HuH-7.5 (cell line): ENCODE results near the gene PAX1.
A peak's percentile ranks its signal among the peaks of the same experiment; 100 is the strongest.

Experiments used
- DNase-seq: peaks from one replicate; pipeline ENCODE4 v3.0.0; 2011; ENCODE audit warnings: low spot score

Gene PAX1

GRCh38 chr20:21703717-21704407 is 1.6 kb upstream of the PAX1 start:
- no peak for DNase-seq

- DNase-seq: no peak
Measured at GRCh38 chr20:21704408-21705385, 767 bp upstream of the PAX1 start.

- DNase-seq: no peak
Measured at GRCh38 chr20:21706261-21707195, 1.1 kb downstream of the PAX1 start.

- no peak for DNase-seq
Measured at GRCh38 chr20:21707267-21707666, 1.8 kb downstream of the PAX1 start.

- no peak for DNase-seq
Measured at GRCh38 chr20:21707999-21708737, 2.7 kb downstream of the PAX1 start.

- no peak for DNase-seq
Measured at GRCh38 chr20:21708738-21709534, 3.5 kb downstream of the PAX1 start.

- no peak for DNase-seq
Measured at GRCh38 chr20:21709535-21709904, 4.1 kb downstream of the PAX1 start.

GRCh38 chr20:21710341-21710740 is 4.9 kb downstream of the PAX1 start:
- no peak for DNase-seq

- no peak for DNase-seq
Measured at GRCh38 chr20:21710863-21711431, 5.5 kb downstream of the PAX1 start.

- DNase-seq: no peak
Measured at GRCh38 chr20:21712443-21713059, 7.1 kb downstream of the PAX1 start.

GRCh38 chr20:21713470-21713869 is 8.0 kb downstream of the PAX1 start:
- no peak for DNase-seq

- DNase-seq: no peak
Measured at GRCh38 chr20:21713901-21714296, 8.4 kb downstream of the PAX1 start.

- no peak for DNase-seq
Measured at GRCh38 chr20:21714297-21715192, 9.1 kb downstream of the PAX1 start.

GRCh38 chr20:21715193-21715881 is 9.9 kb downstream of the PAX1 start:
- DNase-seq: no peak

GRCh38 chr20:21719592-21720214 is 14.2 kb downstream of the PAX1 start:
- DNase-seq: peak; percentile 77

- no peak for DNase-seq
Measured at GRCh38 chr20:21725892-21726291, 20.4 kb downstream of the PAX1 start.

- DNase-seq: no peak
Measured at GRCh38 chr20:21729316-21729715, 23.9 kb downstream of the PAX1 start.

- DNase-seq: no peak
Measured at GRCh38 chr20:21739161-21739560, 33.7 kb downstream of the PAX1 start.
